ENCODE data around the gene SLC22A23. TPM values are rescaled to one million over a fixed set of nuclear protein-coding genes. Genes with fewer than 3 reads are reported as not detected.

The SLC22A23 gene
- total and polyA plus RNA-seq, 5 donors: 2.3 to 6.4 (median 3.2) TPM

DNA sequence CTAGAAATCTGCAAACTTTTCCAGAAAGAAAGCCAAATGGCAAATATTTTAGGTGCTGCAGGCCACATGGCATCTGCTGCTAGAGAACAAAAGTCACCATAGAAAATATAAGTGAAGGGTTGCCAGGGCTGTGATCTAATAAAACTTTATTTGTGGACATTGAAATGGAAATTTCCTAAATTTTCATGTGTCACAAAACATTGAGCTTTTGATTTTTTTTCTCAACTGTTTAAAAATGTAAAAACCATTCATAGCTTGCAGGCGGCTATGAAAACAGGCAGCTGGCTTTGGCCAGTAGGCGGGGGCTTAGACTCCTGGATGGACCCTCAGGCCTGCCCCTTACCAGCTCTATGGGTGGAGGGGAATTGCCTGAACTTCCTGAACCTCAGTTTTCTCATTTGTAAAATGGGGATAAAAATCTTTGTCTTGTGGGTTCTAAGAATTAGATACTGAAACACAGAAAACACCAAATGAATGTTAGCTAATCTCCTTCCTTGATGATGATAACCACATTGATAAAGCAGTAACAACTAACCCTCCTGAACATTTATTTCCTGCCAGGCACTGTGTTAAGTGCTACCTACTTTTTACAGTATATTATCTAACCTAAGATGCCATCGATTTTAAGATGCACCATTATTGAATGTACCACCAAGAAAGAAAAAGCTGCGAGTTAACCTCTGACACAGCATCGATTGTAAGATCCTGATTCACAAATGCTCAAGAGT is 85.5 kb downstream of the SLC22A23 start:
- H3K4me1 ChIP-seq (ENCODE audit: control insufficient read depth, insufficient read depth, low read length): no peaks in the 10 kb centered on the region
- 95% methylated on average over 5 of the region's 5 CpGs for WGBS
- no peak overlapping the region for H3K4me3 ChIP-seq (ENCODE audit: low read length)
- ATAC-seq: no peak
- no peaks in the 10 kb centered on the region for H3K27me3 ChIP-seq (ENCODE audit: control insufficient read depth, insufficient read depth)
- H3K27ac ChIP-seq (ENCODE audit: low read length): no peak overlapping the region
- intact Hi-C loops (cut with DNase I): no loop called here
- DNase-seq: no peak
- no peaks in the 10 kb centered on the region for H3K9me3 ChIP-seq (ENCODE audit: control insufficient read depth, low read length)

GRCh38 chr6:3370361-3371221 is 86.3 kb downstream of the SLC22A23 start:
- no peak for ATAC-seq
- 75% methylated on average over 15 of the region's 15 CpGs for WGBS
- intact Hi-C loops (cut with DNase I): no loop called here
- Histone ChIP-seq H3K9me3 (ENCODE audit: control insufficient read depth, low read length) (no peaks in the 10 kb centered on the region), H3K4me1 (ENCODE audit: control insufficient read depth, insufficient read depth, low read length) (no peaks in the 10 kb centered on the region), H3K4me3 (ENCODE audit: low read length) (no peak overlapping the region), H3K27ac (ENCODE audit: low read length) (no peak overlapping the region), H3K27me3 (ENCODE audit: control insufficient read depth, insufficient read depth) (no peaks in the 10 kb centered on the region)
- no peak for DNase-seq

DNA sequence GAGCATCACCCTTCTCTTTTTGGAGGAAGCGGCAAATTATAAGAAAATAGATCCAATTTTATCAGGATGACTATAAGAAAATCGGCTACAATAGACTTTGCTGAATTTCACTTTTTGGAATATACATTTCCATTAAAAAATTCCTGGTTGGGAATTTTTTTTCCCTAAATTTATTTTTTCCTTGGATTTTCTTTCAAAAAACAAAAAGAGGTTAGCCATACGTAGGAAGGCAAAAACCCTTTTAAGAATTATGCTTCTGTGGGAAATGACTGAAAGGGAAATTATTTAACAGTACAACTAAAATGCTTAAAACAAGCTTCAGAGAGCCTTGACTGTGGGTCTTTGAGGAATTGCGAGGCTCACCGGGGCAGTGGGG is 86.9 kb downstream of the SLC22A23 start:
- H3K4me1 ChIP-seq (ENCODE audit: control insufficient read depth, insufficient read depth, low read length): no peaks in the 10 kb centered on the region
- ATAC-seq (no peak), DNase-seq (no peak)
- no peak overlapping the region for H3K27ac ChIP-seq (ENCODE audit: low read length)
- WGBS: 98% methylated on average over 5 of the region's 5 CpGs
- H3K27me3 ChIP-seq (ENCODE audit: control insufficient read depth, insufficient read depth): no peaks in the 10 kb centered on the region
- H3K4me3 ChIP-seq (ENCODE audit: low read length): no peak overlapping the region
- intact Hi-C loops (cut with DNase I): no loop called here
- no peaks in the 10 kb centered on the region for H3K9me3 ChIP-seq (ENCODE audit: control insufficient read depth, low read length)

- intact Hi-C loops (cut with DNase I): no loop called here
- ATAC-seq (no peak), DNase-seq (no peak)
- H3K9me3 ChIP-seq (ENCODE audit: control insufficient read depth, low read length): no peaks in the 10 kb centered on the region
- H3K27me3 ChIP-seq (ENCODE audit: control insufficient read depth, insufficient read depth): no peaks in the 10 kb centered on the region
- 62% methylated on average over 4 of the region's 4 CpGs for WGBS
- H3K4me3 ChIP-seq (ENCODE audit: low read length): no peak overlapping the region
- peaks cover 1% of the 10 kb centered on the region for H3K4me1 ChIP-seq (ENCODE audit: control insufficient read depth, insufficient read depth, low read length)
- no peak overlapping the region for H3K27ac ChIP-seq (ENCODE audit: low read length)
Observed at GRCh38 chr6:3368685-3369084, 88.2 kb downstream of the SLC22A23 start.

GRCh38 chr6:3367630-3368029 is 89.2 kb downstream of the SLC22A23 start:
- no peak for ATAC-seq

GRCh38 chr6:3366596-3367413 is 90.0 kb downstream of the SLC22A23 start:
- DNase-seq (no peak), ATAC-seq (no peak)
- Histone ChIP-seq H3K27me3 (ENCODE audit: control insufficient read depth, insufficient read depth) (no peaks in the 10 kb centered on the region), H3K9me3 (ENCODE audit: control insufficient read depth, low read length) (no peaks in the 10 kb centered on the region), H3K4me1 (ENCODE audit: control insufficient read depth, insufficient read depth, low read length) (peaks cover 1% of the 10 kb centered on the region), H3K4me3 (ENCODE audit: low read length) (no peak overlapping the region), H3K27ac (ENCODE audit: low read length) (no peak overlapping the region)
- intact Hi-C loops (cut with DNase I): no loop called here
- 81% methylated on average over 5 of the region's 5 CpGs for WGBS

More at GRCh38 chr6:3367630-3368029, 89.2 kb downstream of the SLC22A23 start:
- Histone ChIP-seq H3K9me3 (ENCODE audit: control insufficient read depth, low read length) (no peaks in the 10 kb centered on the region), H3K27ac (ENCODE audit: low read length) (no peak overlapping the region), H3K27me3 (ENCODE audit: control insufficient read depth, insufficient read depth) (no peaks in the 10 kb centered on the region), H3K4me3 (ENCODE audit: low read length) (no peak overlapping the region), H3K4me1 (ENCODE audit: control insufficient read depth, insufficient read depth, low read length) (peaks cover 1% of the 10 kb centered on the region)
- 53% methylated on average over 5 of the region's 5 CpGs for WGBS
- DNase-seq: no peak
- intact Hi-C loops (cut with DNase I): no loop called here

- intact Hi-C loops (cut with DNase I): no loop called here
- DNase-seq: no peak
- WGBS: 75% methylated on average over 7 of the region's 7 CpGs
Observed at GRCh38 chr6:3364391-3364790, 92.5 kb downstream of the SLC22A23 start.

GRCh38 chr6:3363296-3364025 is 93.4 kb downstream of the SLC22A23 start:
- Histone ChIP-seq H3K27ac (ENCODE audit: low read length) (no peak overlapping the region), H3K27me3 (ENCODE audit: control insufficient read depth, insufficient read depth) (no peaks in the 10 kb centered on the region), H3K4me1 (ENCODE audit: control insufficient read depth, insufficient read depth, low read length) (peaks cover 1% of the 10 kb centered on the region), H3K9me3 (ENCODE audit: control insufficient read depth, low read length) (no peaks in the 10 kb centered on the region), H3K4me3 (ENCODE audit: low read length) (no peak overlapping the region)
- peak in 1 of 2 donors; percentile 27 for ATAC-seq
- 82% methylated on average over 10 of the region's 10 CpGs for WGBS
- intact Hi-C loops (cut with DNase I): no loop called here
- no peak for DNase-seq

More at GRCh38 chr6:3364391-3364790, 92.5 kb downstream of the SLC22A23 start:
- H3K4me1 ChIP-seq (ENCODE audit: control insufficient read depth, insufficient read depth, low read length): peaks cover 1% of the 10 kb centered on the region
- H3K27me3 ChIP-seq (ENCODE audit: control insufficient read depth, insufficient read depth): no peaks in the 10 kb centered on the region
- no peak for ATAC-seq
- no peaks in the 10 kb centered on the region for H3K9me3 ChIP-seq (ENCODE audit: control insufficient read depth, low read length)
- no peak overlapping the region for H3K27ac ChIP-seq (ENCODE audit: low read length)
- H3K4me3 ChIP-seq (ENCODE audit: low read length): no peak overlapping the region

- no peak for DNase-seq
- Histone ChIP-seq H3K27me3 (ENCODE audit: control insufficient read depth, insufficient read depth) (no peaks in the 10 kb centered on the region), H3K9me3 (ENCODE audit: control insufficient read depth, low read length) (no peaks in the 10 kb centered on the region), H3K4me1 (ENCODE audit: control insufficient read depth, insufficient read depth, low read length) (peaks cover 5% of the 10 kb centered on the region), H3K27ac (ENCODE audit: low read length) (no peak overlapping the region), H3K4me3 (ENCODE audit: low read length) (no peak overlapping the region)
- no peak for ATAC-seq
- intact Hi-C loops (cut with DNase I): no loop called here
- 82% methylated on average over 14 of the region's 14 CpGs for WGBS
Observed at GRCh38 chr6:3361312-3362037, 95.4 kb downstream of the SLC22A23 start.

DNA sequence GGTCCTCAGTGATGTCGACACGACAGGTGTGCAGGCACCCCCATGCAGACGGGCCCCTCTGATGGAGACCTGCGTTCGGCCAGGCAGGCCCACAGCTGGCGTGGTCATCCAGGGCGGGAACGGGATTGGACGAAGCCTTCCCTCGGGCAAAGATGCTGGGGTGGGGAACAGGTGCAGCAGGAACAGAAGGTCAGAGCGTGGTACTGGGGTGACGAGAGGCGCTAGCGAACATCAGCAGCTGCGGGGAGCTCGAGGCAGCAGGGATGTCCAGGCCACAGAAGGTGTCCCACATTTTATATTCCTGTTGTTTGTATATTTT is 96.2 kb downstream of the SLC22A23 start:
- intact Hi-C loops (cut with DNase I): no loop called here
- ATAC-seq (no peak), DNase-seq (no peak)

More for the DNA sequence above, 96.2 kb downstream of the SLC22A23 start:
- Histone ChIP-seq H3K4me1 (ENCODE audit: control insufficient read depth, insufficient read depth, low read length) (peaks cover 8% of the 10 kb centered on the region), H3K27me3 (ENCODE audit: control insufficient read depth, insufficient read depth) (no peaks in the 10 kb centered on the region), H3K27ac (ENCODE audit: low read length) (no peak overlapping the region), H3K4me3 (ENCODE audit: low read length) (no peak overlapping the region), H3K9me3 (ENCODE audit: control insufficient read depth, low read length) (no peaks in the 10 kb centered on the region)
- WGBS: 97% methylated on average over 16 of the region's 16 CpGs

All from right cardiac atrium (tissue), 5 donors.